NT2/D1 (cell line): ENCODE data around the gene IMMP2L.

Experiments used
- SUZ12 ChIP-seq: IDR thresholded peaks from 2 replicates; pipeline ENCODE4 v1.6.1; 2011; ENCODE audit not compliant: insufficient read length, insufficient read depth; ENCODE audit errors: extremely low read depth
- YY1 ChIP-seq: IDR thresholded peaks from 2 replicates; pipeline ENCODE4 v1.6.1; 2011; ENCODE audit not compliant: insufficient read length, insufficient read depth
- ZNF274 ChIP-seq: IDR thresholded peaks from 2 replicates; pipeline ENCODE4 v1.6.1; 2011; ENCODE audit warnings: mild to moderate bottlenecking, low read depth, low read length

DNA sequence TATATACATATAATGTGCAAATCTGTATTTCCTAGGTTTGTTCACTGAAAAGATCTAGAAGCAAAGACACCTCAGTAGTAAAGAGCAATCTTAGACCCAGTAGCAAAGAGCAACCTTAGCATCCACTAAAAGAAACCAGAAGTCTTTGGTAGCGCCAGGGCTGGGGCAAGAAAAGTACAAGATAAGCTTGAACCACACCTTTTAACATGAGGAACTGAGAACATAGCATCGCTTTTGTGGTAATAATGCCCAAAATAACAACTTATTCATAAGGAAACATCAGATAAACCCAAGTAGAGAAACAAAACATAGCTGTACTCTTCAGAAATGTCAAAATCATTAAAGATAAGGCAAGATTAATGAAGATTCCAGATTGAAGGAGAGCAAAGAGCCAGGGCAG lies 173.4 kb downstream of the IMMP2L start:
- no peak for TF ChIP-seq YY1
- no peak for TF ChIP-seq ZNF274
- TF ChIP-seq SUZ12 = no peak
